ES-I3 (cell line): ENCODE data around the gene ACTR3.
A peak's percentile ranks its signal among the peaks of the same experiment; 100 is the strongest.

Source experiments
- H3K36me3 ChIP-seq: 2 replicates; pipeline ENCODE4 v1.6.1; 2013; ENCODE audit warnings: mild to moderate bottlenecking, low read length, control low read depth, moderate library complexity; ENCODE audit not compliant: insufficient read depth
- H3K4me1 ChIP-seq: 2 replicates; pipeline ENCODE4 v1.6.1; 2013; ENCODE audit warnings: mild to moderate bottlenecking, control low read depth, low read length; ENCODE audit not compliant: insufficient read depth
- H3K9ac ChIP-seq: 2 replicates; pipeline ENCODE4 v1.6.1; 2013; ENCODE audit warnings: low read depth, mild to moderate bottlenecking, low read length, moderate library complexity
- H3K9me3 ChIP-seq: 2 replicates; pipeline ENCODE4 v1.6.1; 2013; ENCODE audit warnings: mild to moderate bottlenecking, low read length, moderate library complexity; ENCODE audit not compliant: control insufficient read depth, insufficient read depth

The ACTR3 gene

GRCh38 chr2:113888641-113889470 is 1.0 kb upstream of the ACTR3 start:
- Histone ChIP-seq H3K9ac (peak overlapping the region; percentile 82), H3K36me3 (no peaks in the 10 kb centered on the region), H3K4me1 (peaks cover 18% of the 10 kb centered on the region), H3K9me3 (no peaks in the 10 kb centered on the region)

- Histone ChIP-seq H3K36me3 (no peaks in the 10 kb centered on the region), H3K9me3 (no peaks in the 10 kb centered on the region), H3K4me1 (peaks cover 30% of the 10 kb centered on the region), H3K9ac (peak overlapping the region; percentile 88)
Measured at GRCh38 chr2:113890253-113891235, 655 bp downstream of the ACTR3 start.

- Histone ChIP-seq H3K9me3 (no peaks in the 10 kb centered on the region), H3K36me3 (no peaks in the 10 kb centered on the region), H3K9ac (peak overlapping the region; percentile 88; the same call in 1 of the 2 replicates), H3K4me1 (peaks cover 32% of the 10 kb centered on the region)
Measured at GRCh38 chr2:113891265-113891959, 1.5 kb downstream of the ACTR3 start.

GRCh38 chr2:113892004-113892710 is 2.3 kb downstream of the ACTR3 start:
- Histone ChIP-seq H3K9ac (no peak overlapping the region), H3K36me3 (no peaks in the 10 kb centered on the region), H3K9me3 (no peaks in the 10 kb centered on the region), H3K4me1 (peaks cover 32% of the 10 kb centered on the region)

GRCh38 chr2:113894156-113894743 is 4.4 kb downstream of the ACTR3 start:
- no peaks in the 10 kb centered on the region for H3K36me3 ChIP-seq
- H3K4me1 ChIP-seq = peaks cover 25% of the 10 kb centered on the region
- H3K9me3 ChIP-seq = no peaks in the 10 kb centered on the region
- no peak overlapping the region for H3K9ac ChIP-seq

- Histone ChIP-seq H3K4me1 (peaks cover 28% of the 10 kb centered on the region), H3K36me3 (no peaks in the 10 kb centered on the region), H3K9me3 (no peaks in the 10 kb centered on the region), H3K9ac (no peak overlapping the region)
Measured at GRCh38 chr2:113895301-113895700, 5.4 kb downstream of the ACTR3 start.

GRCh38 chr2:113895819-113896563 is 6.1 kb downstream of the ACTR3 start:
- no peaks in the 10 kb centered on the region for H3K36me3 ChIP-seq
- H3K9me3 ChIP-seq = no peaks in the 10 kb centered on the region
- H3K4me1 ChIP-seq = peaks cover 28% of the 10 kb centered on the region
- no peak overlapping the region for H3K9ac ChIP-seq

- Histone ChIP-seq H3K4me1 (peaks cover 28% of the 10 kb centered on the region), H3K9ac (no peak overlapping the region), H3K36me3 (no peaks in the 10 kb centered on the region), H3K9me3 (no peaks in the 10 kb centered on the region)
Measured at GRCh38 chr2:113896791-113897190, 6.9 kb downstream of the ACTR3 start.

GRCh38 chr2:113898081-113898480 is 8.2 kb downstream of the ACTR3 start:
- H3K36me3 ChIP-seq = no peaks in the 10 kb centered on the region
- no peak overlapping the region for H3K9ac ChIP-seq
- H3K4me1 ChIP-seq = peaks cover 20% of the 10 kb centered on the region
- H3K9me3 ChIP-seq = no peaks in the 10 kb centered on the region

GRCh38 chr2:113899166-113899565 is 9.3 kb downstream of the ACTR3 start:
- no peak overlapping the region for H3K9ac ChIP-seq
- H3K9me3 ChIP-seq = no peaks in the 10 kb centered on the region
- peaks cover 19% of the 10 kb centered on the region for H3K4me1 ChIP-seq
- H3K36me3 ChIP-seq = no peaks in the 10 kb centered on the region

- Histone ChIP-seq H3K36me3 (no peaks in the 10 kb centered on the region), H3K9me3 (peaks cover 3% of the 10 kb centered on the region; the same call in 1 of the 2 replicates), H3K9ac (no peak overlapping the region), H3K4me1 (peaks cover 12% of the 10 kb centered on the region; the same call in 1 of the 2 replicates)
Measured at GRCh38 chr2:113901943-113902342, 12.1 kb downstream of the ACTR3 start.

GRCh38 chr2:113905886-113906285 is 16.0 kb downstream of the ACTR3 start:
- Histone ChIP-seq H3K9ac (no peak overlapping the region), H3K36me3 (no peaks in the 10 kb centered on the region), H3K4me1 (peaks cover 9% of the 10 kb centered on the region), H3K9me3 (peaks cover 3% of the 10 kb centered on the region; the same call in 1 of the 2 replicates)

- no peaks in the 10 kb centered on the region for H3K36me3 ChIP-seq
Measured at GRCh38 chr2:113906647-113907046, 16.8 kb downstream of the ACTR3 start.

More at GRCh38 chr2:113906647-113907046, 16.8 kb downstream of the ACTR3 start:
- Histone ChIP-seq H3K4me1 (peaks cover 9% of the 10 kb centered on the region), H3K9me3 (peaks cover 3% of the 10 kb centered on the region; the same call in 1 of the 2 replicates), H3K9ac (no peak overlapping the region)
